GM21529 (cell line): ENCODE results near the gene CNDP2.
"Not testable (repeated sequence)": the region's sequence is repeated elsewhere in the genome, so short reads cannot be mapped to it uniquely, and the experiment has no call there.

Experiments used
- ATAC-seq: cut with Tn5 transposase; IDR thresholded peaks from one replicate; pipeline ENCODE4 v1.9.1; 2021; ENCODE audit not compliant: unreplicated experiment

The CNDP2 gene

DNA sequence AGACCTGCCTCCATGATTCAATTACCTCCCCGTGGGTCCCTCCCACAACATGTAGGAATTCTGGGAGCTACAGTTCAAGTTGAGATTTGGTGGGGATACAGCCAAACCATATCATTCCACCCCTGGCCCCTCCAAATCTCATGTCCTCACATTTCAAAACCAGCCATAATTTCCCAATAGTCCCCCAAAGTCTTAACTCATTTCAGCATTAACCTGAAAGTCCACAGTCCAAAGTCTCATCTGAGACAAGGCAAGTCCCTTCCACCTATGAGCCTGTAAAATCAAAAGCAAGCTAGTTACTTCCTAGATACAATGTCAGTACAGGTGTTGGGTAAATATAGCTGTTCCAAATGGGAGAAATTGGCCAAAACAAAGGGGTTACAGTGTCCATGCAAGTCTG is 69.0 kb downstream of the CNDP2 start:
- not testable (repeated sequence) for ATAC-seq

- ATAC-seq = not testable (repeated sequence)
These were observed 69.8 kb downstream of the CNDP2 start for GRCh38 chr18:74565993-74566392.

DNA sequence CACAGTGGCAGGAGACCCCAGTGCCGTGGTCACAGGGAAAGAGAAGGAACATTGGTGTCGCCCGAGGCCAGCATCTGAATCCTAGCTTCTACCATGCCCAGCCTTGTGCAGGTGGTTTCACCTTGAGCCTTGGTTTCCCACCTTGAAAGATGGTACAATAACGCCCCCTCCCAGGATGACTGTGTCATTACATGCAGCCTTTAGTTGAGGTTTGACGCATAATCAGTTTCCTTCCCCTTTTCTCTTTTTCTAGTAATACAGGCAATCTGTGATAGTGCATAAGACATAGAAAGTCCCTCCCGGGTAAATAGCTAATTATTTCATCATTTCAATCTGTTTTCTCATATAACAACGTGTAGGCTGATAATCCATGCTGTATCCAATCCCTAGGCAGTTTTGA is 71.7 kb downstream of the CNDP2 start:
- no peak for ATAC-seq

DNA sequence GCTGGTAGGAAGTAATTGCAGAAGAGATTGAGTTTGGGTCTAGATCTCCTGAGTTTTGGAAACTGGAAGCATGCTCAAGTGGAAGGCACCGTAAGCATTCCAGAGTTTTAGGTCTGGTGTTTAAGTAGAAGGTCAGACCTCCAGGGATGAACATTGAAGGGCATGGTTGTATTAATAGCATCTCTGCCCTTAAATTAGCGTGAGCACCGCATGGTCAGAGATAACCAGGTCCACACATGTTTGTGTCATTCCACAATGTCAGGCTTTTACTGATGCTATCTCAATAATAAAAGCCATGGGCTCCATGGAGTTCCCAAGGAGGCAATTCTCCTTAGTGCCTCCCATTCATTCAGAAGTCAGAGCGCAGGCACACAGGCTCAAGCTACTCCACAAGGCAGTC is 73.2 kb downstream of the CNDP2 start:
- ATAC-seq = no peak

- no peak for ATAC-seq
These were observed 74.1 kb downstream of the CNDP2 start for GRCh38 chr18:74570266-74570665.

GRCh38 chr18:74571895-74572680 is 75.9 kb downstream of the CNDP2 start:
- ATAC-seq = no peak

GRCh38 chr18:74573053-74573452 is 76.9 kb downstream of the CNDP2 start:
- no peak for ATAC-seq
